HG03439 (cell line): ENCODE measurements around the gene ZNF593.

Source experiments
- ATAC-seq: cut with Tn5 transposase; IDR thresholded peaks from one replicate; pipeline ENCODE4 v1.9.1; 2021; ENCODE audit warnings: mild to moderate bottlenecking, moderate library complexity; ENCODE audit not compliant: unreplicated experiment

The ZNF593 gene

DNA sequence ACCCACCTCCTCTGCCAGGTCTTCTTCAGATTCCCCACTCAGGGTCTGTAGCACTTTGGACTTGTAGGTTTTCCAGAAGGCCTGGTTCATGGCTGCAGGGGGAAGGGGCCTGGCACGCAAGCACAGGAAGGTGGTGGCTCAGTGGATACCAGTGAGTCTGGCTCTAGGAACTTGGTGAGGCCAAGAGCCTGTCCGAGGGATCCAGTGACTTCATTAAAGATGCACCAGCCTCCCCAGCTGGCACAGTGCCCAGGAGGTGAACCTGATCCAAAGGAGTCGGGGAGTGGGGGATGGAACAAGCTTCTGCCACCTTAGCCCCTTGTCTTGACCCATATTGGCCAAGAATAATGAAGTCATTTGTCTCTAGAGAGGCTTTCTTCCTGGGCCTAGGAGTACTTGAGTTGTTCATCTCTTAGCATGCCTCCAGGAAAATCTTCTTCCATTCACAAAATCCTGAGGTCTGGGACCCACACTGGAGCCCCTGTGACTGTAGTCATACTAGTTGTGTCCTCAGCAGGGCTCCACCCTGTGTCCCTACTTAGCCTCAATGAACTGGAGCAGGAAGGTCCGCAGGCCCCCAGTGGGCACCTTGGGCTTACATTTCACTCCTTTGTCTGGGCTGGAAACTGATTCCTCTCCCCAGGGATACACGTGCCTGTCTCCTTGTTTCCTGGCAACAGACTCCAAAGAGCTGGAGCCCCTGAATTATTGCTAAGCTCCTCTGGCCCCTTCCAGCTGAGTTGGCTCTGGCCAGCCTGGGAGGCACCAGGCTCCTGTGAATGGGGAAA lies 1.1 kb upstream of the ZNF593 start, which contains the start of gene C1orf232:
TSS of gene C1orf232 (minus strand) at position 554 of the 788 bp plus-strand sequence. CDS start at position 90, 464 bp downstream.
- no peak for ATAC-seq

GRCh38 chr1:26169198-26169554 lies 532 bp upstream of the ZNF593 start:
- no peak for ATAC-seq

DNA sequence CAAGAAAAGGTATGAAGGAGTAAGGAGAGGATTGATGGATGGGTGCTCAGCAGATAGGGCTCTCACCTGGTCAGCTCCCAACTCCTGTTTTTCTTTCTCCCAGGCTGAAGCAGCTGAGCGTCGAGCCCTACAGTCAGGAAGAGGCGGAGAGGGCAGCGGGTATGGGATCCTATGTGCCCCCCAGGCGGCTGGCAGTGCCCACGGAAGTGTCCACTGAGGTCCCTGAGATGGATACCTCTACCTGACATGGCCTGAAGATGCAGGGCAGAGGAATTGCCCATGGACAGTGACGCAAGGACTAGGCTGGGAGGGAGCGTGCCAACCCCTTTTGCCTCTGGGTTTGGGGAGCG lies 739 bp downstream of the ZNF593 start:
- no peak for ATAC-seq

DNA sequence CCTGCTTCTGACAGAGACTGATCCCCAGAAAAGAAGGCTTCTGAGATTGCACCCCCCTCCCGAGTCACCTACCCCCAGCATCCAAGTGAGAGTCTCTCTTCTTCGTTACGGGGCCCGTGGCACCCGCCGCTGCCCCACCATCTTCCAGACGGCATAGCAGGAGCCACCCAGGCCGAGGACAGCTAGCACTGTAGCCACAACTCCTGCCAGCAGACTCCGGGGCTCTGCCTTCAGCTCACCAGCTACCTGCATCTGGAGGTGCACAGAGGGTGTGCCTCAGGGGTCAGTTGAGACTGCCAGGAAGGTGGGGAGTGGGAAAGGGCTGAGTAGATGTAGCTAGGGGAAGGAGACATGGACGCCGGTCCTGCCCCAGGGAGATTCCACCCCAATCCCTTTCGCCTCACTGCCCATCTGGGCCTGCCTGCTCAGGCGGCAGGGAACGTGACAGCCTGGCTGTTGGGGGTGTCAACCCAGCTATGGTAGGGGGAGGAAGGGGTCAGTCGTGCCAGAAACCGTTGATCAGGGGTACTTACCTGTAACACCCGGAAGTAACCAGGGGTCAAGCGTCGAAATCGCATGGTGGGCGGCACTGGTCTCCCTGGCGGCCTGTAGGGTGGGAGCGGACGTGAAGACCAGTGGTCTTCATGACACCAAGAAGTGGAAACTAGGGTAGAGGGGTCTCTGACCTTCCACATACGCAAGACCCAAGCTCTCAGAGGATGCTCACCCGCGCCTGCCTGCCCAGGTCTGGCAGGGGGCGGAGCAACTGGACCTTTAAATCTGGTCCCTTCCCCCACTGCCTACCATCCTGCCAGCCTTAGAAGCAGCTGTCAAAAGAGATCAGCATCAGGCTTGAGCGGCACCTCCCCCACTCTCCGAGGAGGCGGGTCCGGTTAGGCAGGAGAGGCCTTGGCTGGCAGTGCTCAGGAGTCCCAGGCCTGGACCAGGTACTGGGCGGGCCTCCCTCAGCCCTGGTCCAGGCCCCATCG lies 1.7 kb downstream of the ZNF593 start, which contains the start of gene ZNF593OS:
TSS of gene ZNF593OS (minus strand) at position 749 of the 989 bp plus-strand sequence. CDS start at position 578, 171 bp downstream.
- no peak for ATAC-seq

DNA sequence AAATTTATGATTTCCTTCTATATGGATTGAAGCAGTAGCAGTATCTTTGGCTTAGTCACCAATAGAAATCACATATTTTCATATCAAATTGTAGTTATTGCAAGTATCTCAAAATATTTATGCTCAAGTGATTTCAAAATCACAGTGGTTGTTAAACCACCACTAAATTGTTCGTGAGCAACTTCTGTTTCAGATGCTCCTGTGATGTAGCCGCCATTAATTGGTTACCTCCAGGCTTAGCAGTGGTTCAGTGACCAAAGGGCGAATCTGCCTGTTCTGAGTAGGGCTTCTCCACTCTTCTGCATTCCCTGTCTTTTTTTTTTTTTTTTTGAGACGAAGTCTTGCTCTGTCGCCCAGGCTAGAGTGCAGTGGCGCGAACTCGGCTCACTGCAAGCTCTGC lies 5.6 kb downstream of the ZNF593 start:
- ATAC-seq = no peak

- no peak for ATAC-seq
Measured at GRCh38 chr1:26177182-26177684, 7.5 kb downstream of the ZNF593 start, which contains the start of gene CNKSR1. TSS of gene CNKSR1 (plus strand) at chr1:26177491. CDS start at chr1:26177548, 57 bp downstream.

DNA sequence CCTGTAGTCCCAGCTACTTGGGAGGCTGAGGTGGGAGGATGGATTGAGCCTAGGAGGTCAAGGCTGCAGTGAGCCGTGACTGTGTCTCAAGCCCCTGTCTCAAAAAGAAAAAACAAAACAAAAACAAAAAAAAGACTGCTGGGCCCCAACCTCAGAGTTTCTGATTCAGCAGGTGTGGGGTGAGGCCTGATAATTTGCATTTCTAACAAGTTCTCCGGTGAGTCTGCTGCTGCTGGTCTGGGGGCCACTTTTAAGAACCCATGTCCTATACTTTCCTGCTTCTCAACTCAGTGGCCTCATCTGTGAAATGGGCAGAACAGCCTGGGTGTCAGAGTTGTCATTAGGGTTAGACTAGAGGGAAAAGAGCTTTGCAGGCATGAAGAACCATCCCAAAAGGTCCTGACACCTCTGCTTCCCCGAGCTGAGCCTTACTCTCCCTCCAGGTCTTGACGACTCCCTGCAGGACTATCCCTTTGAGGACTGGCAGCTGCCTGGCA lies 10.3 kb downstream of the ZNF593 start:
- ATAC-seq = no peak

DNA sequence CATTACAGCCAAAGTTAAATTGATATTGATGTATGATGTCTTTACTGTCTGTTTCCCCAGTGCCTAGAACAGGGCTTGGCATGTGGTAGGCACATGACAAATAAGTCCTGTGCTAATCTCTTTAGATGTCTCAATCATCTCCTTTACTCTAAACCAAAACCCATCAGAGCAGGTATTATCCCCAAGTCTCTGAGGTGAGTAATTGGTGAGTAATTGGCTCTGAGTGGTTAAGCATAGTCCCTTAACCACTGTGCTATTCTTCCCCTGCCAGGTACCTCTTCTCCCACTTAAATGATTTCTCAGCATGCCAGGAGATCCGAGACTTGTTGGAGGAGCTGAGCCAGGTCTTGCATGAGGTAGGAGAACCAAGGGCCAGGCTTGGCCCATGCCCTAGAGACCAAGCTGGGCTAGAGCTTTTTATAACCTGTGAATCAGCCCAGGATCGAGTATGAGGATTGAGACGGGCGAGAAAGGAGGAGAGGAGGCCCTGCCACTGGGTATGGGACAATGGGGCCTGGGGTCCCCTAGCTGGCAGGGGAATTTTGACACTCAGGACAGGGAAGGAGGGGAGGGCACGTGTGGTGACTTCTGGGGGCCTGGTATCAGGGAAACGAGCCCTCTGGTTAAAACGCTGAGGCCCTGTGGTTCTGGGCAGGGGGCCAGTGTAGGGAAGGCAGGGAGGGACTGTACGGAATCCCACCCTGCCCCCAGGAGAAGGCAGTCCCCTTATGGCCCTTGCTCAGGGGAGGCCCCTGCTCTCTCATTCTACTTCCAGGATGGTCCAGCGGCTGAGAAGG lies 12.1 kb downstream of the ZNF593 start:
- no peak for ATAC-seq

DNA sequence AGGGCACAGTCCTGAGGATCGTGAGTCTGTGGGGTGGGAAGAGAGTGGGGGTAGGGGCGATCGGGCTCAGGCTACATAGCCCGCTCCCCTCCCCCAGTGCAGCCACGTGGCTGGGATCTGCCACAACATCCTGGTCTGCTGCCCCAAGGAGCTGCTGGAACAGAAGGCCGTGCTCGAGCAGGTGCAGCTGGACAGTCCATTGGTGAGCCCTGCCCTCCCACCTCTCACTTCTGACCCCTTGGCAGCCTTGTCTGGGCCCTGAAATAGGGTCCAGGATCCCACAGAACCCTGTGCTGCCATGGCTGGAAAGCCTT lies 12.6 kb downstream of the ZNF593 start:
- ATAC-seq = no peak

- no peak for ATAC-seq
Measured at GRCh38 chr1:26184086-26184485, 14.4 kb downstream of the ZNF593 start.

DNA sequence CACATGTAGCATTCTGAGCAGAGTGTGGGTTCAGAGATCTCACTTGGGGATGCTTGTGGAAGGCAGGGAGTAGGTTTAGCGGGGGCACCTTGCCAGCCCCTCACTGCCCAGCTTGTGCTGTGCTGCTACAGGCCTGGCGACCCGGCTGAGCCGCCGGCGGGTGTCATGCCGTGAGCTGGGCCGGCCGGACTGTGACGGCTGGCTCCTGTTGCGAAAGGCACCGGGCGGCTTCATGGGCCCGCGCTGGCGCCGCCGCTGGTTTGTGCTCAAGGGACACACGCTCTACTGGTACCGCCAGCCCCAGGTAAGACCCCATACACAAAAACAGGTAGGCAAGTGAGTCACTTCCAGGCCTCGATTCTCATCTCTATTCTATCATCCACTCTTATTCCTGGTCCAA lies 15.2 kb downstream of the ZNF593 start:
- ATAC-seq = no peak

GRCh38 chr1:26187882-26188281 lies 18.2 kb downstream of the ZNF593 start:
- no peak for ATAC-seq

- no peak for ATAC-seq
Measured at GRCh38 chr1:26188477-26188876, 18.8 kb downstream of the ZNF593 start.

DNA sequence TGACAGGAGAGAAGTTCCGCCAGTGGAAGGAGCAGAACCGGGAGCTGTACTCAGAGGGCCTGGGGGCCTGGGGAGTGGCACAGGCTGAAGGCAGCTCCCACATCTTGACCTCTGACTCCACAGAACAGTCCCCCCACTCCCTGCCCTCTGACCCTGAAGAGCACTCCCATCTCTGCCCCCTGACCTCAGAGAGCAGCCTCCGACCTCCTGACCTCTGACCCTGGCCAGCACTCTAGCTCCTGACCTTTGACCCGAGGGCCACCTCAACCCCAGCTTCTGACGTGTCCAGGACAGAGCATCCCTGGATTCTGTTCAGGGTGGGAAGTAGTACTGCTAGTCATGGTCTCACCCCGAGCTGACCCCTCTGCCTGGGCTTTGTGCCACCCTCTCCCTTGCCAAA lies 19.6 kb downstream of the ZNF593 start:
- no peak for ATAC-seq

DNA sequence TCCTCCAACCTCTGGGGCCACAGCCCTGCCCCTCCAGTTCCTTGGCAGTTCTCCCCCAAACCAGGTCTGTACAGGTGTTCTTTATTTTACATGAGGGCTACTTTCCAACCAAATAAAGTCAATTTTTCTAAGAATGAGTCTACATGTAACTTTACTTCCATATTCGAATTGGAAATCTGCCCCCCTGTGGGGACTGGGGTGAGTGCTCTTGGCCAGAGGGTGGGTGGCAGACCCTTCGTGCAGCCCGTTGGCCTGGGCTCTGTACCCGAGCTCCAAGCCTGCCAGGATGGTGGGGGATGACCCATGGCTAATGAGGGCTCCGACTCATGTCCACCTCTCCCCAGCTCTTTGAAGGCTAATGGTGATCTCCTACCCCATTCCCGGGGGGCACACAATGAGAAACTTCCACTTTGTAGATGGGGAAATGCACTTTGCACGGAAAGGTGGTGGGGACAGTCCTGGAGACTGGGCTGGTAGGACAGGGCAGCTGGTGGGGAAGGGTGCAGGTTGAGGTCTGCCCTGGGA lies 20.1 kb downstream of the ZNF593 start:
- no peak for ATAC-seq

DNA sequence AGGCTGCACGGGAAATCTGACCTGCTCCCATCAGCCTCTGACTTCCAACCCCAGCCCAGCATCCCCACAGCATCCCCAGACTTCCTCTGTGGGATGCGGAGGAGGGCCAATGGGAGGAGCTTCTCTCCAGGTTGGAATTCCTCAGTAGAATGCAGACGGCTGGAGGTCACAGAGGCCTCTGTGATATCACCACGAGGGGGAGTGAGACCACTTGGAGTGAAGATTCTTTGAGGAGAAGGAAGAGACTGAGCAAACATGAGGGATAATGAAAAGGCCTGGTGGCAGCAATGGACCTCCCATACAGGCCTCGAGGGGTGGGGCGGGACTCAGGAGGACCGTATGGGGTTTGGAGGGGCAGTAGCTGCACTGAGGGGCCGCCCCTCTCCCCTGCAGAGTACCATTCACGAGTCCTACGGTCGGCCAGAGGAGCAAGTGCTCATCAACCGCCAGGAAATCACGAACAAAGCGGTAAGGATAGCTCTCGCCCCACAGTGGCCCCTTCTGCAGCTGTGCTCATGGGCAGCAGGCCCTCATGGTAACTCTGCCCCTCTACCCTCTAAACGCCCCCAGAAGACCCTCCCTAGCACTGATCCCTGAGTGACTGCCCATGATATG lies 20.8 kb downstream of the ZNF593 start, which contains the start of gene CATSPER4:
TSS of gene CATSPER4 (plus strand) at position 230 of the 615 bp plus-strand sequence. CDS start at position 256, 26 bp downstream.
- ATAC-seq = no peak

GRCh38 chr1:26191739-26192138 lies 22.0 kb downstream of the ZNF593 start:
- no peak for ATAC-seq

- no peak for ATAC-seq
Measured at GRCh38 chr1:26195805-26196204, 26.1 kb downstream of the ZNF593 start.

- no peak for ATAC-seq
Measured at GRCh38 chr1:26197301-26197700, 27.6 kb downstream of the ZNF593 start.

DNA sequence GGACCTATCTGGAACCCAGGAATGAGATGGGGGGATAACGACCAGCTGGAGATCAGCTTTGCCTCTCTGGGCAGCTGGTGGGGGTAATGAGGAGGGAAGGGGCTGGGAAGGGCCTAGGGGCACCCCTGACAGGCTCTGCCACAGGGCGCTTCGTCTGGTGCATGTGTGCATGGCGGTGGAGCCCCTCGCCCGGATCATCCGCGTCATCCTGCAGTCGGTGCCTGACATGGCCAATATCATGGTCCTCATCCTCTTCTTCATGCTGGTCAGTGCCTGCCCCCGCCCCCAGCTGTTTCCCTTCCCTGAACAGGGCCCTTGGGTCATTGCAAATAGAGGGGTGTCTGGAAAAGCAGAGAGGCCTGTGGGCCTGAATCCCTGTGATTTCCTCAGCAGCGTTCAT lies 28.1 kb downstream of the ZNF593 start:
- no peak for ATAC-seq
